Limb (tissue), 2 donors: ENCODE results near the gene TICAM2.

Source experiments
- DNase-seq, 2 donors: peaks; one replicate each; pipeline ENCODE4 v3.0.0-alpha.2; 2016; ENCODE audit errors: extremely low spot score in 2 of 2

The TICAM2 gene

DNA sequence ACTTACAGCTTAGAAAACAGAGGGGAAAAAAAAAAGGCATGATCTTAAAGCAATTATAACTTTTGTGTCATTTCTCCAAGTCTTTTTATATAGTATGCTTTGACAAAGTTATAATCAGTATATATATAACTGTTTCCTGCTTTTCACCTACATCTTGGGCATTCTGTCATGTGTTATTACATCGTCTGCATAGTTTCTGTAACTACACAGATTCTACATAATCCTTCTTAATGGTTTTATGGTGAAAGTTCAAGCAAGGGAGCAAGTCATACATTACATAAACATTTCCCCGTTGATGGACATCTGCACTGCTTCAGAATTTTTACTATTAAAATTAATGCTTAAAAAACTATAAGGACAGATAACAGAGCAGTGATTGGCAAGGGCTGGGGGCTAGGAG, 69.8 kb downstream of the TICAM2 start:
- no peak for DNase-seq

- DNase-seq = no peak
Measured at GRCh38 chr5:115531787-115532367, 70.4 kb downstream of the TICAM2 start.

DNA sequence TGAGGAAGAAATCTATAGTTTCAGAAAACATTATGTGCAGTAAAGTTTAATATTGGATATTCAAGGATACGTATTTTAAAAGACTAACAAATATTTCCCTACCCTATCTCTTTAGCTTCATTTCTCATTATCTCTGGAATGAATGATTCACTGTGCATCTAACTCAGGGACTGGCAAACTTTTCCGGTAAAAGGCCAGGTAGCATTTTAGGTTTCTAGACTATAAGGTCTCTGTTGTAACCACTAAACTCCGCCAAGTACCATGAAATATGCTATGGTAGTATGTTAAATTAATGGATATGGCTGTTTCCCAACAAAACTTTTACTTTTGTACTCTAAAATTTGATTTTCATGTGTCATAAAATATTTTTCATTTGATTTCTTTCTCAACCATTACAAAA, 70.9 kb downstream of the TICAM2 start:
- DNase-seq = no peak

DNA sequence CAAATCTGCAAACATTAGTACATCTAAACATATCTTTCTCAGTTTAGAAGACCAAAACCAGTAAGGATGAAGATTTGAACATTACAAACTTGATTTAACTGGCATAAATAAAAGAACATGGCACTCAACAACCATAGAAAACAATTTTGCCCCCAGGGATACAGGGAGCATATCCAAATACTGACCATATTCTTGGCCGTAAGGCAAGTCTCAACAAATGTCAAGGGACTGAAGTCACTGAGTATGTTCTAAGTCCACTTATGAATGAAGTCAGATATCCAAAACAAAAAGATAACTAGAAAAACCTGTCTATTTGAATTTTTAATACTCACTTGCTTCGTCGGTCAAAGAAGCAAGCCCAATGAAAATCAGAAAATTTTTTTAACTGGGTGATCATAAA, 71.9 kb downstream of the TICAM2 start:
- no peak for DNase-seq
